Raji (cell line): ENCODE results near the gene MLST8.

Experiments
- POLR2A ChIP-seq: IDR thresholded peaks from 2 replicates; pipeline ENCODE4 v1.6.1; 2011; ENCODE audit warnings: low read depth, low read length, control low read depth; ENCODE audit not compliant: insufficient read depth

The MLST8 gene

DNA sequence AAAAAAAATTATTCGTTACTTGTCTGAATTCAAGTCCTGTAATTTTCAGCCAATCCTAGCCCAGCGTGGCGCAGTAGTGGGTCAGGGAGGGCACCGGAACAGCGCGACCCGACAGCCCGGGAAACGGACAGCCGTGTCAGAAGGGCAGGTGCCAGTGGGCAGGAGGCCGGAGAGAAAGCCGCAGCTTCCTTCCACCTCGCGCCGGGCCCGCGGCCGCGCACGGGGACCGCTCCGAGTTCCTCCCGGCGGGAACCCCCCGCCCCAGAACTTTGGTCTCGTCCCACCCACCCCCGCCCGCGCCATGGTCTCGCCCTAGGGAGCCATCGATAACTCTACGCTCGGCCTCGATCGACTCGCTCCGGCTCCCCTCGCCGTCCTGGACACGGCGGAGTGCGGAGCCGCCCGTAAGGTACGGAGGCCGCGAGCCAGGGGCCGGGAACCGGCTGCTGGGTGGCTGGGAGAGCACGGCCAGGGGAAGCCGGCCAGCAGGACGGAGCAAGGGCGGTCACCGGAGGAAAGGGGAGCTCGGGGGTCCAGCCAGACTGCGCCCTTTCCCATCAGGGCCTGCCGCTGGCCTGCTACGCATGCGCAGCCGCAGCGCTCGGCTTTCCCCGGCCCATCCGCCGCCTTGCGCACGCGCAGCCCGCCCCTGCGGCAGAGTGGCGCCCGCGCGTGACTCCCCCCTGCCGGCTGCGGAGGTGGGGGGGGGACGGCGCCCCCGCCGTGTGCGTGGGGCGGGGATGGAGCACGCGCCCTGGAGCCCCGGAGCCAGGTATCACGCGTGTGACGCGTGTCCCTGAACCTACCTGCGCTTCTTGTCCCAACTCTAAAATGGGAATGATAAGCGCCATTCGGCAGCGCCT is at the start of gene MLST8:
MLST8 (plus strand) TSS at position 351 of the 863 bp plus-strand sequence. CDS start 632 bp downstream, outside the sequence.
- TF ChIP-seq POLR2A, result peak; percentile 88

GRCh38 chr16:2155977-2156848 is 49.0 kb upstream of the MLST8 start:
- TF ChIP-seq POLR2A, result no peak

DNA sequence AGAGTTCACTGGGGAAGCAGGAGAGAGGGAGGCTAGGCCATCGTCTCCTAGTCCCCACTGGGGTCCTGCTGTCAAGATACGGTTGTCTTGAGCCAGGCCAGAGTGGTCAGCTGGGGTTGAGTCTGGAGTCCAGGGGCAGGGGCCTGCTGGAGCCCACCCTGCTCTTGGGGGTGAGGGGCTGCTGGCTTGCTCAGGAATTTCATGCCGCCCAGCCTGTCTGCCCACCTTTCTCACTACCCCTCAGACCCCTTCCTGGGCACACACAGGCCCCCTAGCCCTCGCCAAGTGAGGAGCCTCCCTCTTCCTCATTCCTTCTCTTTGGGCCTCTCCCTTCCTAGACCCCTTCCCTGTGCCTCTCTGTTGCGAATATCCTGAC is 48.4 kb upstream of the MLST8 start:
- no peak for TF ChIP-seq POLR2A

DNA sequence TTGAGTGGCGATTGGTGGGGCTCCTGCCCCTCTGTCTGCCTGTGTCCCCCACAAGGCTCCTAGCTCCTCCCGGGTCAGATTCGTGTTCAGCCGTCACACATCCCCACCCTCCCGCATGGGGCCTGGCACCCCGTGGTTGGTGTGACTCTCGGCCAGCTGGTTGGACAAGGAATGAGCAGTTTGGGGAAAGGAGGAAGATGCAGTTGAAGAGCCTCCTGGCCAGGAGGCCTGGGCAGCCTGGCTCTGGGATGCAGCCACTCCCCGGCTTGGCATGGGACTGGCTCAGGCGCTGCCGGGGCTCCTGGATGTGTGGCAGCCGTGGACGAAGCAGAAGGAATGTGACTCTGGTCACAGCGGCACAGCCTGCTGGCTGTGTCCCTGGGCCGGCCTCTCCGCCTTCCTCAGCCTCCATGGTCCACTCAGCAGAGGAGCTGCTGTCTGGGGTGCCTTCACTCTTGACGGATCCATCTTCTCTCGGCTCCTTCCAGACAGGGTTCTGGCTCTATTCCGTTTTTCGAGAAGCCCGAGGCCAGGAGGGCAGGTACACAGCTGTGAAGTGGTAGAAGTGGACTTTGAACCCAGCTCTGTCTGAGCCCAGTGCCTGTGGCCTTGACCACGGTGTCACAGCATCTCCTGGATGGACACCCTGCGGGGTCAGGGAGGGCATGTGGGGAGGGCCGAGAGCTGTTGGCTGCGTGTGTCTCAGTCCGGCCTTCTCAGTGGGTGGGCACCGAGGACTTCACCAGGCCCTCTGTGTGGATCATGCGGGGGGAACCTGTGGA is 47.6 kb upstream of the MLST8 start:
- TF ChIP-seq POLR2A, result no peak

DNA sequence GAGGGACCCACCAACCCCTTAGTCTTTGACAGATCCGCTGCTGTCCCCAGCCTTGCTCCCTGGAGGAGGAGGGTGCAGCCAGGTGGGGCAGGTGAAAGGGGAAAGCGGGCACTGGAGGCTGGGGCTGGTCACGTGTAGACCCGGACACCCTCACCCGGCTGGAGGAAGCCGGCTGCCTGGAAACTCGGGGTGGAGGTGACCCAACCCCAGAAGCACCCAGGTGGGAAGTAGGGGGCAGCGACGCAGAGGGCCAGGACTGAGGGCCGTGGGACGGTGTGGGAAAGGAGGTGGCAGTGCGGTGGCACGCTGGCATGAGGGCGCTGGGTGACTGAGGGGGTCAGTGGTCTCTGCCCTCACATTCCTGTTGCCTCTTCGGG is 47.0 kb upstream of the MLST8 start:
- TF ChIP-seq POLR2A, result no peak

DNA sequence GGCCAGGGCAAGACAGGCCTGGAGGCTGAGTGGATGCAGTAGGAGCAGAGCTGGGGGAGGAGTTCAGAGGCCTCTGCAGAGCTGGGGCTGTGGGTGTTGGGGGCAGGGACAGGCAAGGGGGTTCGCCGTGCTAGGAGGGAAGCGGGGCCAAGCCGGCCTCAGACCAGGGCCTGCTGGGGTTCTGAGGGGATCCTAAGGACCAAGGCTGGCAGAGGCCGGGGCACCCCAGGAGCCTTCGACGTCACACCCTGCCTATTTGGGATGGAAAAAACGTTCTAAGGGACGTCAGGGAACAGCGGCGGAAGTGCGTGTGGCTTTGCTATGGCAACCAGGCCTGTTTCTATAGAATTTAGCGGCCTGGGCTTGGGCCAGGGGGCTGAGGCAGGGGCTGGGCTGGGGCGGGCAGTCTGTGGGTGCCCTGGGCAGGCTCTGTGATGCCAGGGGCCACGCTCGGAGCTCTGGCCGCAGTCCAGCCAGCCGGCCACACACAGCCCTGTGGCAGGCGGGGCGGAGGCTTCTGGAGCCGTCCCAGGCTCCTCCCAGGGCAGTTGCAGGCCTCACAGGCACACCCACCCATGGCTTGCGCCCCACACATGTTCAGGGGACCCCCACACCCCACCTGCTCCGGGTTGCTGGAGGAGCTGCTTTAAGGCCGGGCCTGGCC is 45.9 kb upstream of the MLST8 start:
- TF ChIP-seq POLR2A, result no peak

GRCh38 chr16:2160915-2161551 is 44.2 kb upstream of the MLST8 start:
- TF ChIP-seq POLR2A, result no peak

DNA sequence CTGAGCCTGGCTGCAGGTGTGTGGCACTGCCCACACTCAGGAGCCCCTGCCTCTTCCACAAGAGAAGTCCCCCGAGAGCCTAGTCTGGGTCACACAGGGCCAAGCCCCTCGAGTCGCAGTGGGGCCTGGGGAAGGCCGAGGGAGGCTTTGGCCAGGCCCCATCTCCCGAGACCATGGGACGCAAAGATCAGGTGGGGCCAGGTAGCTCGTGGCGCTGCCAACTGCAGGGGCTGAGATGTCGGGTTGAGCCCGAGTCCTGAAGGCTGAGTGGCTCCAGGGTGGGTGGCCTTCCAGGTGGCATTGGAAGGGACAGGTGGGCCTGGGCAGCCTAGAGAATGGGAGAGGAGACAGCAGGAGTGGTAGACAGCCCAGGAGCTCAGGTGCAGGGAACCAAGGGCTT is 43.3 kb upstream of the MLST8 start:
- no peak for TF ChIP-seq POLR2A

GRCh38 chr16:2162676-2163118 is 42.6 kb upstream of the MLST8 start:
- TF ChIP-seq POLR2A, result no peak

DNA sequence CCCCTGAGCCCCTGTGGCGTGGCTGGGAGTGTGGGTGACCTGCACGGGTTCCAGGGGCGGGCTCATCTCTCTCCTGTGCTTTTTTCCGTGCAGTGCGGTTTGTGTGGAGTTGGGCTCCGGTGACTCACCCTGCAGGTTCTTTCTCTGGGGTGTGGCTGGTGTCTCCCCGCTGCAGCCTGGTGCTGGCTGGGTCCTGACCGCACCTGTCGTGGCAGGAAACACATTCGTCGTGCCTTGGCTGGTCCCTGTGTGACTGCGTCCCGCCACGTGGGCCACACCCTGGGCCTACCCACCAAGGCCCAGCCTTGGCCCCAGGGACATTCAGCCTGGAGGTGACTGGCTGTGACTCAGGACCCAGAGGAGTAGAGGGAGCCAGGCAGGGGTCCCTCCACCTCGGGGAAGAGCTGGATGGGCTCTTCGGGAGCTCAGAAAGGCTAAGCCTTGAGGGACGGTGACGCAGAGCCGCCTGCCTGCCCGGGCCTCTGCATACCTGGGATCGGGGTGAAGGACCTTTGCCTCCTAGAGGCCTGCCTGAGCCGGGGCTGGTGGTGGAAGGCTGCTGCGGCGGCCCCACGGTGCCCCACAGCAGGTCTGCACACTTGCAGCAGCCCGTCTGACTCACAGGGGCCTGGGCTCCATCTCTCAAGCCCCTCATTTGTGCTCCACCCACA is 41.9 kb upstream of the MLST8 start:
- no peak for TF ChIP-seq POLR2A

DNA sequence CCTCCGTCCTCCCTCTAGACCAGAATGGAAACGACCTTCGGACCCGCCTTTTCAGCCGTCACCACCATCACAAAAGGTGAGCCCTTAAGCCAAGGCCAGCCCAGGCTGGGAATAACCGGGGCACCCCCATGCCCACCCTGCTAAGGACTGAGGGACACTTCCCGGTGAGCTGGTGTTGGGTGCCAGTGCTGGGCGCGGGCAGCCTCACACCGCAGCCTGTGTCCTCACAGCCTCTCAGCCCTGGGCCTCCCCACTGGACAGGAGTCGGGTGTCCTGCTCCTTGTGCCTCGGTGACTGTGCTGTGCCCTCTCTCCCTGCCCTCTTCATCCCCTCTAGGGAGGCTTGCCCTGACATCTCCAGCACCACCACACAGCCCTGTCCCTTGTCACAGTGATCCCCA is 39.4 kb upstream of the MLST8 start:
- TF ChIP-seq POLR2A, result no peak

DNA sequence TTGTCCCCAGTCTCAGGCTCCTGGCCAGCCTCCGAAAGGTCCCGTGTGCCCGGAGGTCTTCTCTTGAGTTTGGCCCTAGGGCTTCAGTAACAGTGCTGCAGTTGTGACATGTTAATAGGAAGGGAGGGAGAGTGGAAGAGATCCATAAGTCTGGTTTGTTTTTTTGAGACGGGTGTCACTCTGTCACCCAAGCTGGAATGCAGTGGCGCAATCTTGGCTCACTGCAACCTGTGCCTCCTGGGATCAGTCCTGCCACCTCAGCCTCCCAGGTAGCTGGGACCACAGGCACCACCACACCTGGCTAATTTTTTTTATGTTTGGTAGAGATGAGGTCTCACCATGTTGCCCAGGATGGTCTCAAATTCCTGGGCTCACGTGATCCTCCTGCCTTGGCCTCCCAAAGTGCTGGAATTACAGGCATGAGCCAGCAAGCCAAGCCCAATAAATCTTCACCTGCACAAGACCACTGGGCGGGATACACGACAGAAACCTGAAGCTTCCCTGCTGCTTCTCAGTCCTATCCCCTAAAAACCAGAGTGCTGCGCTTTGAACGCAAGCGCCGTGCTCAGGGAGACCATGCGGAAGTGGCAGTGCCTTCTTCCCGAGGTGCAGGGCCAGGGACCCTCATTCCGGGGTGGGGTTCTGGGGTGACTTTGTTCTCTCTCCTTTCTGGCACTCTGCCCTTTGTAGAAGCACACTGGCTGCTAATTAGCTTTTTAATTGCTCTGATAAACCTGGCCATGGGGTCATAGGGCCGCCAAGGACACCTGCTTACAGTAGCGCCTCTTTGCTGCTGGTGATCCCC is 38.8 kb upstream of the MLST8 start:
- no peak for TF ChIP-seq POLR2A
